ENCODE results near the gene PTPRN2.
A peak's percentile ranks its signal among the peaks of the same experiment; 100 is the strongest.
"Not testable (repeated sequence)": the region's sequence is repeated elsewhere in the genome, so short reads cannot be mapped to it uniquely, and the experiment has no call there.

The PTPRN2 gene

DNA sequence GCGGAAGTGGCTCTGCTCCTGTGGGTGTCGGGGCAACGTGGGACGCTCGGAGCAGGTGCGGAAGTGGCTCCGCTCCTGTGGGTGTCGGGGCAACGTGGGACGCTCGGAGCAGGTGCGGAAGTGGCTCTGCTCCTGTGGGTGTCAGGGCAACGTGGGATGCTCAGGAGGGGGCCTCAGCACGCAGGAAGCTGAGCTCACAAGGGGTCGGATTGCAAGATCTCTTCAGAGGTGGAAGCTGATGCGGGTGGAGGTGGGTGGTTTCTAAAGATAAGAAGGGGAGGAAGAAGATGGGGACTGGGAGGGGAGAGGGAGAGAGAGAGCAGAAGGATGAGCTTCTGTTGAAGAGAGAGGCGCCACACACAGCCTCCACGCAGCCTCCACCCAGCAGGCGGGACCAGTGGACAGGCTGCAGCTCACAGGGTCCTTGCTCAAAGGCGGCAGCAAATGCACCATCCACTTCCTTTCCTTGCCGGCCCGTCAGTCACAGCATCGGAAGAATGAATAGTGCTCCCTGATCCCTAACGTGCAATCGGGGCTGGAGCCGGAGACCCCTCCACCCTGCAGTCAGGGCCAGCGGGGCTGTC, 78.7 kb downstream of the PTPRN2 start:
- no peak for DNase-seq

DNA sequence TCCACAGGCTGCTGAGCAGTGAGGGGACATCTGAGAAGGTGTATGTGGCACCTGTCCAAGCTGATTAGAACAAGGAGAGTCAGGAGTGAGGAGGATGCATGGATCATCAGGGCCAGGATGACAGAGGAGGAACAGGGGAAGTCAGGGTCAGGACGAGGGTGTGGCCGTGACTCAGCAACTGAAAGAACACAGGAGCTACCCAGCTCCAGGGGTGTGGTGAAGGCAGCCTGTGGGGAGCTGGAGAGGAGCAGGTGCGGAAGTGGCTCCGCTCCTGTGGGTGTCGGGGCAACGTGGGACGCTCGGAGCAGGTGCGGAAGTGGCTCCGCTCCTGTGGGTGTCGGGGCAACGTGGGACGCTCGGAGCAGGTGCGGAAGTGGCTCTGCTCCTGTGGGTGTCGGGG, 79.3 kb downstream of the PTPRN2 start:
- DNase-seq, result not testable (repeated sequence)

DNA sequence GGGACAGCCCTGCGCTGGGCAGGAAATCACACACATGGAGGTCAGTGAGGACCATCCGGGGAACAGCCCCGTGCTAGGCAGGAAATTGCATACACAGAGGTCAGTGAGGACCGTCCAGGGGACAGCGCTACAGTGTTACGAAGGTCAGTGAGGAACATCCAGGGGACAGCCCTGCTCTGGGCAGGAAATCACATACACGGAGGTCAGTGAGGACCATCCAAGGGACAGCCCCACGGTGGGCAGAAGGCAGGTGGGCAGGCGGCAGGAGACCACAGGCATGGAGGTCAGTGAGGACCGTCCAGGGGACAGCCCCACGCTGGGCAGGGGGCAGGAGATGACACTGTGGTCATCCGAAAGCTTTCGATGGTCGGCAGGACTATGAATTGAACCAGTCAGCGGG, 79.7 kb downstream of the PTPRN2 start:
- no peak for DNase-seq

DNA sequence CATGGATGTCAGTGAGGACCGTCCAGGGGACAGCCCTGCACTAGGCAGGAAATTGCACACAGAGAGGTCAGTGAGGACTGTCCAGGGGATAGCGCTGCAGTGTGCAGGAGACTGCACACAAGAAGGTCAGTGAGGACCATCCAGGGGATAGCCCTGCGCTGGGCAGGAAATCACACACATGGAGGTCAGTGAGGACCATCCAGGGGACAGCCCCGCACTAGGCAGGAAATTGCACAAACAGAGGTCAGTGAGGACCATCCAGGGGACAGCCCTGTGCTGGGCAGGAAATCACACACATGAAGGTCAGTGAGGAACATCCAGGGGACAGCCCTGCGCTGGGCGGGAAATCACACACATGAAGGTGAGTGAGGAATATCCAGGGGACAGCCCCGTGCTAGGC, 80.4 kb downstream of the PTPRN2 start:
- not testable (repeated sequence) for DNase-seq

DNA sequence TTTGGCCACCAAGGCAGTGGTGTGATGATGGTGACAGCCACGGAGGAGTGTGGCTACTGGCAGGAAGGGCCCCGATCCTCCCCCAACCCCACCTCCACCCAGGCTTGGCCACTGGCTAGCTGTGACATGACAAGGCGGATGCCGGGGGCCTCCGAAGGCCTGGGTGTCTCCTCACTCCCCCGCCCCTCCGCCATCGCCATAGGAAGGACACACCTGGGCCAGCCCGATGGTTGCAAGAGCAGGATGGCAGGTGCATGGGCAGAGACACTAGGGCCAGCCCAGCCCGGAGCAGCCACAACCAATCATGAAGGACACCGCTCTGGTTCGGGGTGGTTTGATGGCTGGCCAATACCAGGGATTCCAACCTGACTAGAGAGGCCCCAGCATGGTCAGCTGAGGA, 81.0 kb downstream of the PTPRN2 start:
- no peak for DNase-seq

DNA sequence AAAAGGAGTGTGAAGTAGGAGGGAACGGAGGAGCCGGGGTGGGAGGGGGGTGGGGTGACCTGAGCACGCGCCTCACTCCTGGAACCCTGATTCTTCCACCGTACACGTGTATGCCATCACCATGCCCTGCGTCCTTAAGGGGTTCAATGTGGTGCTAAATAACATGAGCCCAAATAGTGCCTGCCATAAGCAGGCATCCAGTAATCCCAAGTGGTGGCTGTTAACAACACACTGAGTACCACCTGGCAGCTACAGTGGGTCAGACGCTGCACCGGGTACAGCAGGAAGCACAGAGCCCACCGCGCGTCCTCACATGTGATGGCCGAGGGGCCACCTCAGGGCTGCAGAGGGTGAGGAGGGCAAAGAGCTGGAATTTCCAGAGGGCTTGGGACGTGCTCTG, 81.9 kb downstream of the PTPRN2 start:
- DNase-seq, result no peak

DNA sequence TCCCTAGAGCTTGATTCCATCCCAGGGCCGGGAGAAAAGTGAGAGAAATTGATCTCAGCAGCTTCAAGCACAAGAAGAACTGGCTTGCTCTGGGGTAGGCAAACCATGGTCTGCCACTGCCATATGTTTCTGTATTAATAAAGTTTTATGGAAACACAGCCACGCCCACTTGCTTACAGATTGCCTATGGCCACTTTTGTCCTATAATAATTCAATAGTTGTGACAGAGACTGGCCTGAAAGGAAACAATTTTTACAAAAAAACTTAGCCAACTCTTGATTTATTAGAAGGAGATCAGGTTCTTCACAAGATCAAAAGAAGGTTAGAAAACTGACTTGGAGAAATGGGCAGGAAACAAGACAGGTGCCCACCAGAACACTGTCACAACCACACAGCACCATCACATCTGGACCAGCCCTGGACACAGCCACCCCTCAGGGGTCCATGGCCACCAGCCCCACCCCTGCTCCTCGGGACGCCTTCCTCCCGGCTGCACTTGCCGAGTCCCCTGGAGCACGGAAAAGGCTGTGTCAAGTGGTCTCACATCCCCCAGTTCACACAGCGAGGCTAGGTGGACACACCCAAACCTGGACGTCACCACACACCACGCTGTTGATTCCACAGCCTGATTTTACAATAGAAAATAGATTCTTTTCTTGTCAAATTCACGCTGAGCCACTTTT, 85.4 kb downstream of the PTPRN2 start:
- no peak for DNase-seq

DNA sequence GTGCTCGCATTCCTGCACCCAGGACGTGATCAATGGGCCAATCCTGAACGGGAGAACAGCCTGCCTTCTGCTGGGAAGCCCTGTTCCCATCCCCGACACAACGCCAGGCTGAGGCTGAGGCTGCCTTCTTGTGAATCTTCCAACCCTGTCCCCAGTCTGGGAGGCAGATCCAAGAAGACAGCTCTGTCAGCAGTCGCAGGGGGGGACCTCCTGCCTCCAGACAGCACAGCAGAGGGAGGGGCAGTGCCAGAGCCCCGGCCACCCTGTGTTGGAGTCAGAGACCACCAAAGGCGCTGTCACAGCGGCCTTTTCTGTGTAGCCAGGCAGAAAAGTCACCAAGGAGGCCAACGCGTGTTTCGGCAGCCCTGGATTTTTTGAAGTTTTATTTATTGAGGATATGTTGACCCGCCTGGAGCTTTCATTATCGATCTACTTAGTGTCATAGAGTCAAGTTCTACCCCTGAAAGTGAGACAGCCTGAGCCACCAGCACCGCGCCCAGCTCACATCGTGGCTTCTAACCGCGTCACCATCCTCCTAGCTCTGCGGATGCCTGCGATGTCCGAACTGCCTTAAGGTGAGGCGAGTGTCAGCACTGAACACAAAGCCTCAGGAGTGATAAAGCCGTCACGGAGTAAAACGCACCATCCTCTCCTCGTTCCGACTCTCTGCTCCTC, 86.1 kb downstream of the PTPRN2 start:
- DNase-seq, result no peak

DNA sequence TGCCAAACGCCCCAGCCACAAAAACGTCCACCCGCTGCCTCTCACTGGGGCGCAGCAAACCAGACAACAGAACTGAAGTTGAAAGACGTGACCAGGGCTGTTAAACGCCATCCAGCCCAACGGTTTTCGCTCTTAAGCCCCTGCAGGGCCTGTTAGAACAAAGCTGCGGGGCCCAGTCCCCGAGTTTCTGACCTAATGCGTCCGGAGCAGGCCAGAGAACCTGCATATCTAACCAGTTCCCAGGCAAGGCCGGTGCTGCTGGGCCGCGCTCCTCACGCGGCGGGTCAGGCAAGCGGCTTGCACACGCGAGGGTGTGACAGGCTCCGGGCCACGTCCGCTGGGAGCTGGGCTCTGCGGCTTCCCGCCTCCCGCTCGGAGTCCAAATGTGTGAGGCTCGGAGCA, 87.0 kb downstream of the PTPRN2 start:
- DNase-seq, result no peak

DNA sequence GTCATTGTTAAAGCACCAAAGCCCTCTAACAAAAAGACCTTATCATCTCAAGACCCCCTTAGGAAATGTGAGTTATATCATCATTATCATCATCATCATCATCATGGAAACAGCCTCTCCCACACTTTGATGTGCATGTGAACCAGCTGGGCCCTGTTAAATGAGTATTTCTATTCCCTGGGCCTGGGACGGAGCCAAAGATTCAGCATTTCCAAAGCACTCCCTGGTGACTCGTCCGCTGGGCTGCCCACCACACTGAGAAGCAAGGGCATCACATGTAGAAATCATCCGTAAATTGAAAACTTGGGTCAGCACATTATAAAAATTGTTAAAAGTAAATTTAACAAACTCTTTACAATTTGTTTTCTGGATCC, 88.6 kb downstream of the PTPRN2 start:
- DNase-seq, result no peak

DNA sequence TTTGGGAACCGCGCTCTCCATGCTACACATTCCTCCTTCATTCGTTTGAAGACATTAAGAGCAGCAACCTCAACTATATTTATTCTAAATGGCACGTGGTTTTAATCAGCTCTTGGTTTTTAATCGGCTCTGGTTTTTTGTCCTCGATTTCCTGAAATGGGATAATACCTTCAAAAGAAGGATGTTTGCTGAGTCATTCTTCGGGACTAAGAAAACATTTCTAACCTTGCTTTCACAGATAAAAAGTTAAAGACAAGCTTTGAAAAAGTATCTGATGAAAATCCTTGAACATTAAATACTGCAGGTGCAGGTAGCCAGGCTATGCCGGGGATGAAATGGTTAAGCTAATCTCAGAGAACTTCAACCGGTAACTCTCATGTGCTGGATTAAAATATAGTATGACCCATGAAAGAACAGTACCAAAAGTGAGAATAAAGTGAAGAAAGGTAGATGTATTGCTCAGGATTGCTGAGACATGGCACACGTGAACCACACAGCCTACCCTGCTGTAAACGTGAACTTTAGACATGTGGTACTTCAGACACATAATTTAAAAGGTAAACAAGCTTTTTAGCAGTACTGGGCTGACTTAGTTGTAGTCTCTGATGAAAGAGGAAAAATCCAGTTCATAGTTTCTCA, 89.1 kb downstream of the PTPRN2 start:
- no peak for DNase-seq

DNA sequence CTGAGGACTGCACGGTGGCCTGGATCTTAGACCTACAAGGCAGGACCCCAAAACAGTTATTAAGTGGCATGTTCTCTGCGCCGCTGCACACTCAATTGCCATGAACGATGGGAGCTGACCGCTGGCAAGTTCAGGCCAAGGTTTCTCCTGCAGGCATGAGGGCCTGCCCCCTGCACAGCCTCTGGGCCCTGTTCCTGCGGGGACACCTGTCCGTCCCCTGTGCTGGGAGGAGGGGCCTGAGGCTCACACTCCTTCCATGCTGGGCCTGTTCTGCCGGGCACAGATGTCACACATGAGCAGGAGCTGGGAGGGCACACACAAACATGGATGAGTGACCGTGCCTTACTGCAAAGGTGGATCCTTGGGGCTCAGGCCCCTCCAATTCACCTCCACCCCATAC, 90.0 kb downstream of the PTPRN2 start:
- no peak for DNase-seq

DNA sequence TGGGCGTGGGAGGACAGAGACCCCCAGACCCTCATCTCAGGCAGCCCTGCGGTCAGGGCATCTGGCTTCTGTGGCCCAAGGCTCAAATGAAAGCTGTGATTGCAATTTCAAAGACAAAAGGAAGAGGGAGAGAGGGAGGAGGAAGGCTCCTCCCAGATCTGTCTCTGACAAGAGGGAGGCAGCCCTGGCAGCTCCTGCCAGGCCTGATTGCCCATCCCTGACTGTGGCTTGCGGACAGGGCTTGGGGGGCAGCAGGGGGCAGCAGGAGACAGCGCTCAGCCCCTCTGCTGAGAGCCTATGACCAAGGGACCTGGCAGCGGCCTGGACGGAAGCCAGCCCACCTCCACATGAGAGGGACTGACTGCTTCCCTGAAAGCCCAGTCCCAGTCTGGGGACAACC, 91.8 kb downstream of the PTPRN2 start:
- peak; percentile 27 for DNase-seq

DNA sequence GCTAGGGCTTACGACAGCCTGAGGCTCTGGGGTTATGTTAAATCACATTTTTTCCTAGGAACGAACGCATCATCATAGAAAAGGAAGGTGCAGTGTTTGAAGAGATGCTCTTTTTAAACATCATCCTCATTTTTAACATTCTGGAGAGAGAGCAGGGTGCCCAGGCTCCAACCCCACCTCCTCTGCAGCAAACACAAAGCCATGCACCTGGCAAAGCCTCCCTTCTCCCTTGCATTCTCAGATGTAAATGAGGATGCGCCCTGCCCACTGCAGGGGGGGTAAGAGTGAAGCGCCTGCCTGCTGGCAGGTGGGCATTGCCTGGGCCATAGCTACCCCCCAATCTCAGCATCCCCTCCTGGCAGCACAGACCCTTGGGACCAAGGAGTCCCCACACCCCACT, 92.4 kb downstream of the PTPRN2 start:
- no peak for DNase-seq

DNA sequence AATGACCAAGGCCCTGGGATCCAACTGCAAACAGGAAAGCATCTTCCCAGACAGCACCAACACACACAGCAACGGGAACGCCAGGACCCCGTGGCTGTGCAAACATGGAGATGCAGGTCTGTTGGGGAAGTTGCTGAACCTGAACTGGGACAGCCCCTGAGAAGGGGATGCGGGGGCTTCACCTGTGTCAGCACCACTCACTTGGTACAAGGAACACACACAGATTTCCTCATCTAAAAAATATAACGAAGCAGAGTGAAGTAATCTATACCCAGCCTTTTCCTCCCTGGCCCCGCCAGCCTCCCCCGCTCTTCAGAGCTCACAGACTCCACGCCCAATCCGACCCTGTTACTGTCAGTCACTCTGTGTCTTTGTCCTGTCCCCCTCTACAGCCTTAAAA, 93.0 kb downstream of the PTPRN2 start:
- no peak for DNase-seq

DNA sequence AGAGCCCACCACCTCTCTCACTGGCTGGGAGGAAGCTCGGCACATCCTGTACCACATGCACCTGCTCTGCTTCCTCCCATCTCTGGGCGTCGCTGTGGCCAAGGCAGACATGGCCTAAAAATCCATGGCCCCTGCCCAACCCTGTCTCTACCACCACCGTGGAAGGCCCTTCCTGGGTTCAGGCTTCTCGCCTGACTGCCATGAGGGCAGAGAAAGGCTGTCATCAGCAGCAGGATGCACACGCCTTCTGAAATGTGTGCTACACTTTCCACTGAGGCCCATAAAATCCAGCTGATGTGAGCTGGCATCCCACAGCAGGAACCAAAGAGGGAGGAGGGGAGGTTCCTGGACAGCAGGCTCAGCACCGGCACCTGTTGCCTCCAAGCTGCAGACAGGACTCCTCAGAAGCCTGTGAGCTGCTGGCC, 93.4 kb downstream of the PTPRN2 start:
- DNase-seq, result no peak

DNA sequence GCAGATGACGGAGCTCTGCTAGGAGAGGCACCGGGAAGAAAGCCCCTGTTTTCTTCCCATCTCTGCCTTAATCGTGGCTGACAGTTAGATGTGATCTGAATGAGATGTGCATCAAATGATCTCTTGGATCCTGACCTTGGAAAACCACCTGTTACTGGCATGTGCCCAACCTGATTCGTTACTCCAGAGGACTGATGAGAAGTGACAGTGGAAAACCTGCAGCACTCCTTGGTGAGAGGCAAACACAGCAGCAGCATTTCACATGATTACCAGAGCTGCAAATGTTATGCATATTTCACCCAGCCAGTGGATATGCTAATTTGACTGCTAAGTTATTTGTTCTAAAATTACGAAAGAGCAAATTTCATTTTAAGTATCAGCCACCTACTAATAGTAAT, 95.3 kb downstream of the PTPRN2 start:
- no peak for DNase-seq

DNA sequence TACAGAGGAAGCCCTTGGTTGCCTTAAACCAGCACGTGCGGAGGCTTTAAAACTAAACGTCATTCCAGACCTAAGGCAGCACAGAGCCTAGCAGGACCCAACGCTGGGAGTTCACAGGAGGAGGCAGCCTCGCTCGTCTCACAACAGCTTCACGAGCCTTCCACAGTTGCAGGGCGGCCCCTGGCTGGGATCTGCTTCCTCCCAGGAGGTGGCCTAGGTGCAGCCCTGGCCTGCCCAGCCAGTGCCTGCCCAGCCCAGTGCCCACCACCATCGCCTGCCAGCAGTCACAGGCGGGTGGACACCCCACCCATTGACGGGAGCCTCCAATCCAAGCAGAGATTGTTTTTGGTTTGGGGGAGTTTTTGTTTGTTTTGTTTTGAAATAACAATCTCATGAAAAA, 96.5 kb downstream of the PTPRN2 start:
- no peak for DNase-seq

DNA sequence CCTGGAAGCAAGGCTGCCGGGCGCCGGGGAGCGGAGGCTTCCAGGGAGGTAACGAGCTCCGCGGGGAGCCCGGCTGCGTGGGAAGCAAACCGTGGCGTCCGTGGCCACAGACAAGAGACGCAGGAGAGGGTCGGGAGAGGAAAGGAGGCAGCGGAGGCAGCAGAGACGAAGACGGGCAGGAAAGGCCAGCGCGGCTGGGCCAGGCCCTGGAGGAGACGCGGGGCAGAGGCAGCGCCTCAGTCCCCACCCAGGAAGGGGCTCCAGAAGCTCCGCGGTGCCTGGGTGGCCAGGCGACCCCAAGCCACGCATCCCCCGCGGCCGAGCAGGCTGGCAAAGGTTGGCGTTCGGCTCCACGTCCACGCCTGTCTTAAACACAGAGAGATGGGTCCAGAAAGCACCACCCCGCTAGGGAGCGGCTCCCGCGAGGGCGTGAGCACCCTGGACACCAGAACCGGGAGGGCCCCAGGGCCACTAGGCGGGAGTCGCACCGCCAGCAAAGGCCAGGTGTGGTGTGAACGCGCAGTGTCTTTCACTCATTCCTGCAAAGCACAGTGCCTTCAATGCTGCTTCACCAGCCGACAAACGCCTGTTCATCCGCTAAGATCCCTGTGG, 97.3 kb downstream of the PTPRN2 start:
- DNase-seq, result no peak

DNA sequence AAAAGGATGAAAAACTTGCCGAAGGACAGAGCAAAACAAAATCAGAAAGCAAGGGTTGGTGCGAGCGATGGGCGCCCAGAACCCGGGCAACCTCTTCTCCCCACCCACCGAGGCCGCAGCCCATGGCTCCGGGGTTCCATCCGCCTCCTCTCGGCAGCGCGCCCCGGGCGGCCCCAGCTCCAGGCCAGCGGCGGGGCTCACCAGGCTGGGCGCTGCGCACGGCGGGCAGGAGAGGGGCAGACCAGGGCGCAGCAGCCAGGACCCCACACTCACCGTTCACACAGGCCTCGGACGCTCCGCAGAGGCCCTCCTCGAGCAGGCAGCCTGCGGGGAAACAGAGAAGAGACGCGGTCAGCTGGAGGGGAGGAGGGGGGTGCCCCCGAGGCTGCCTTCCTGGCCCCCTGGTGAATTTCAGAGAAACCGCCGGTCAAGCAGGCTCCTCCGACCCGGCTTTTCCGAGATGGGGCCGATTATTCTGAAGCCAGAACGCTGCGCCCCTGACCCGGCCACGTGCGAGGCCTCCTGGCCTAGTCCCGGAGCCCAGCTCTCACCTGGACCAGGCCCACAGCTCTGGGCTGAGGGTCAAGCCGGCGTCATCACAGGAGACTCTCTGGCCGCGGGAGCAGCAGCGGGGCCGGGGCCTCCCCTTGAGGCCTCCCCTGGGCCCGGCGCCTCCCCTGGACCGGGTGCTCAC, 98.0 kb downstream of the PTPRN2 start:
- no peak for DNase-seq

DNA sequence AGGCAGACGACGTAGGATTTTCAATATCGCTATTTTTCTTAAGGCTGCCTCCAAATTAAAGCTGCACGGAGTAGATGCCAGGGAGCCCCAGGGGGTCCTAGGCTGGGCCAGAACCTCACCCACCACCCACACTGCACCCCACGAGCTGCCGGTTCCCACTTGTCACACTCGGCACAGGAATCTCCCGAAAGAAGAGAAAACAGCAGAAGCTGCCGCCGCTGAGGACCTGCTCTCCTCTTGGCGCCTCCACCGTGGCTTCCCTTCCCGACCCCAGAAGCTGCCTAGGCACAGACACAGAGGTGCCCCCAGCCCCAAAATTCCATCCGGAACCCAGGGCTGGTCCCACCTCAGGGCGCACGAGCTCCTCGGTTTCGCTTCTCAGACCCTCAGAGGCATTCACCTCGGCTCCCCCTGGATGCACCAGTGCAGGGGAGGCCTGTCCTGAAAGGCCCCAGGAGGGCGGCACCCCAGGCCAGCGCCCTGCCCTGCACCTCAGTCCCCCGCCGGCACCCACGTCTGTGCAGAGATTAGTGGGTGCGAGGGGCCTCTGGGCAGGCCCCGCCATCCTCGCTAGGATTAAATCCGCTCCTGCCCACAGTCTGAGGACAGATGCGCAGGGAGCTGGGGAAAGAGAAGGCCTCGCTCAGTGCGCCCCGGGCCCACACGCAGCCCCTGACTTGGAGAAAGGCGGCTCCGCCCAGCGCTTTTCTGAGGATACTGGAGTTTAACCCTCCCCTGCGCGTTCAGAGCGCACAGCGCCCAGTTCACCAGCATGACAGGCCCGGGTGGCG, 99.2 kb downstream of the PTPRN2 start:
- no peak for DNase-seq

DNA sequence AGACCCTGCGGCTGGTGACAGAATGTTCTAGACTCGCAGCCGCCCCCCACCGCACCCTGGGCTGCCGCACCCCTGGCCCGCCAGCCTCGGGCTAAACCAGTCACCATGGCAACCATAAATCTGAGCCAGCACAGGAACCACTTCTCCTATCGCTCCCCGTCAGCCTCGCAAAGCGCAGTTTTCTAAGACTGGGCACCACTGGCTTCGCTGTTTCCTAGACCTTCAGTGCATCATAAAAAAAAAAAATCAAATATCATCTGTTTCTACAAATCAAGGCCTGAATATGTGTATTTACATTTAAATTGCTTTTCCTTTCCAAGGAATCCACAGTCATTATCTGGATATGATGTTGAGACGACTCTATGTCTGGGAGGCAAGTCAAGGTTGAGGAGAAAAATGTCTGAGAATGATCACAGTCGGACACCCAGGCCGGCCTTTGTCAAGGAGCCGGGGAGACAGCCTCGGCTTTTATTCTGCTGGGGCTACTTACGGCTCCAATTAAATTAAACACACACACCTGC, 99.9 kb downstream of the PTPRN2 start:
- peak; percentile 92 for DNase-seq

All from NCI-H146 (cell line).